ENCODE results near the gene CIITA. TPM values are rescaled to one million over a fixed set of nuclear protein-coding genes. Genes with fewer than 3 reads are reported as not detected.
"Not testable (repeated sequence)": the region's sequence is repeated elsewhere in the genome, so short reads cannot be mapped to it uniquely, and the experiment has no call there.

The CIITA gene
- 10 to 100 TPM in 3 of 5 donors, 1 to 10 TPM in 1, under 1 TPM in 1; under 0.01 to 67.1 (median 21.2) TPM for total RNA-seq
- polyA plus RNA-seq: 10 to 100 TPM in 1 of 3 donors, 1 to 10 TPM in 2; 3.2 to 18.4 (median 4.3) TPM
- long read RNA-seq, donor 1: 0 reads
- long read RNA-seq, donor 2: 0 reads
- long read RNA-seq, donor 3, partial matches to known transcripts: 0 of 5 reads
- long read RNA-seq, donor 3, other reads (novel, unspliced or antisense): 5 of 5 reads
- long read RNA-seq, donor 4: 0 reads
- long read RNA-seq, donor 5: 0 reads
- long read RNA-seq, donor 6: 0 reads
- long read RNA-seq, donor 7: 0 reads
- long read RNA-seq, donor 8, partial matches to known transcripts: 0 of 1 reads
- long read RNA-seq, donor 8, other reads (novel, unspliced or antisense): 0 of 1 reads
- long read RNA-seq, donor 9: 0 reads
- long read RNA-seq, donor 10: 0 reads

- peak within 1 kb of the TSS in 2 of 4 donors; percentile 64 to 76 for H3K4me3 ChIP-seq
- H3K9me3 ChIP-seq: no peaks in the 10 kb centered on the region
- peak within 1 kb of the TSS in 3 of 5 donors; percentile 27 to 83 (median 83) for H3K27ac ChIP-seq
- peaks cover 0 to 45% (median 0%) of the 10 kb centered on the region in 3 donors for H3K27me3 ChIP-seq
- TF ChIP-seq POLR2AphosphoS5 (IDR thresholded peaks at IDR 0.05) (peak in 1 of 3 donors; percentile 25), CTCF (IDR thresholded peaks at IDR 0.05) (no peak)
- peak; percentile 64 to 89 for DNase-seq
- H3K36me3 ChIP-seq: no peaks in the 10 kb centered on the region
- 31 to 55% (median 48%) methylated on average over 9 of the region's 9 CpGs for WGBS, 5 donors
- intact Hi-C loops (cut with DNase I; ENCODE audit: low total_unique reads): no loop called here
- H3K4me1 ChIP-seq: peaks cover 13 to 57% (median 35%) of the 10 kb centered on the region in 4 donors
Observed at GRCh38 chr16:10876799-10877341, at the start of gene CIITA. TSS of gene CIITA (plus strand) at chr16:10877202. CDS start at chr16:10877331, 129 bp downstream.

GRCh38 chr16:10827691-10828341 lies 49.2 kb upstream of the CIITA start:
- Histone ChIP-seq H3K27ac (peak overlapping the region; percentile 81 to 95 (median 89)), H3K9me3 (no peaks in the 10 kb centered on the region), H3K36me3 (no peaks in the 10 kb centered on the region), H3K4me3 (peak overlapping the region in 1 of 4 donors; percentile 7), H3K4me1 (peaks cover 35 to 55% (median 48%) of the 10 kb centered on the region in 4 donors), H3K27me3 (no peaks in the 10 kb centered on the region)
- no peak for TF ChIP-seq POLR2A (IDR thresholded peaks at IDR 0.05)
- TF ChIP-seq POLR2AphosphoS5 (IDR thresholded peaks at IDR 0.05): peak; percentile 43 to 57 (median 53)
- no peak for TF ChIP-seq CTCF (IDR thresholded peaks at IDR 0.05)
- DNase-seq: peak; percentile 72 to 91
- intact Hi-C loops (cut with DNase I; ENCODE audit: low total_unique reads): no loop called here
- WGBS, 5 donors: 21 to 29% (median 23%) methylated on average over 7 to 11 of the region's 11 CpGs

- peak overlapping the region in 2 of 4 donors; percentile 7 to 16 for H3K4me3 ChIP-seq
- 3 to 8% (median 7%) methylated on average over 8 to 17 of the region's 17 CpGs for WGBS, 5 donors
- peaks cover 34 to 54% (median 48%) of the 10 kb centered on the region in 4 donors for H3K4me1 ChIP-seq
- no peaks in the 10 kb centered on the region for H3K27me3 ChIP-seq
- peak overlapping the region; percentile 81 to 95 (median 89) for H3K27ac ChIP-seq
- TF ChIP-seq POLR2AphosphoS5 (IDR thresholded peaks at IDR 0.05): peak; percentile 78 to 97 (median 85)
- peak; percentile 79 for TF ChIP-seq EP300 (IDR thresholded peaks at IDR 0.05)
- TF ChIP-seq POLR2A (IDR thresholded peaks at IDR 0.05): no peak
- peak; percentile 92 to 97 for DNase-seq
- H3K36me3 ChIP-seq: no peaks in the 10 kb centered on the region
- H3K9me3 ChIP-seq: no peaks in the 10 kb centered on the region
- intact Hi-C loops (cut with DNase I; ENCODE audit: low total_unique reads): no loop called here
Observed at GRCh38 chr16:10828851-10829366, 48.1 kb upstream of the CIITA start.

GRCh38 chr16:10829390-10830098 lies 47.5 kb upstream of the CIITA start:
- H3K27me3 ChIP-seq; H3K9me3 ChIP-seq; intact Hi-C loops (cut with DNase I; ENCODE audit: low total_unique reads); H3K4me3 ChIP-seq; DNase-seq; H3K36me3 ChIP-seq: not testable (repeated sequence)
- H3K4me1 ChIP-seq: peaks cover 31 to 52% (median 46%) of the 10 kb centered on the region in 4 donors
- WGBS, 5 donors: 37 to 49% (median 43%) methylated on average over 18 of the region's 18 CpGs
- peak overlapping the region; percentile 81 to 95 (median 89) for H3K27ac ChIP-seq

- H3K27me3 ChIP-seq; DNase-seq; H3K9me3 ChIP-seq; intact Hi-C loops (cut with DNase I; ENCODE audit: low total_unique reads); H3K4me3 ChIP-seq; H3K36me3 ChIP-seq: not testable (repeated sequence)
- peaks cover 28 to 49% (median 40%) of the 10 kb centered on the region in 4 donors for H3K4me1 ChIP-seq
- peak overlapping the region in 3 of 5 donors; percentile 89 to 95 (median 90) for H3K27ac ChIP-seq
Observed at GRCh38 chr16:10830240-10830639, 46.8 kb upstream of the CIITA start.

All from stomach (tissue), 19 donors.